NCI-H226 (cell line): ENCODE data around the gene UNC13C.

Experiments used
- DNase-seq: peaks from one replicate; pipeline ENCODE4 v3.0.0-alpha.2; 2015

Gene UNC13C

GRCh38 chr15:54504695-54505094, 526.5 kb downstream of the UNC13C start:
- no peak for DNase-seq

- DNase-seq, result no peak
Observed at GRCh38 chr15:54506977-54507524, 528.8 kb downstream of the UNC13C start.

- no peak for DNase-seq
Observed at GRCh38 chr15:54514601-54515000, 536.4 kb downstream of the UNC13C start.

- DNase-seq, result no peak
Observed at GRCh38 chr15:54515664-54516582, 537.7 kb downstream of the UNC13C start.

GRCh38 chr15:54517366-54517765, 539.1 kb downstream of the UNC13C start:
- DNase-seq, result no peak

- DNase-seq, result no peak
Observed at GRCh38 chr15:54518156-54518882, 540.1 kb downstream of the UNC13C start.

- no peak for DNase-seq
Observed at GRCh38 chr15:54519577-54519976, 541.3 kb downstream of the UNC13C start.

GRCh38 chr15:54520616-54521015, 542.4 kb downstream of the UNC13C start:
- no peak for DNase-seq

- DNase-seq, result no peak
Observed at GRCh38 chr15:54521206-54521605, 543.0 kb downstream of the UNC13C start.

GRCh38 chr15:54528021-54528420, 549.8 kb downstream of the UNC13C start:
- DNase-seq, result no peak

GRCh38 chr15:54540721-54541120, 562.5 kb downstream of the UNC13C start:
- no peak for DNase-seq

GRCh38 chr15:54547491-54547890, 569.2 kb downstream of the UNC13C start:
- DNase-seq, result no peak

GRCh38 chr15:54550954-54551353, 572.7 kb downstream of the UNC13C start:
- DNase-seq, result no peak

- DNase-seq, result no peak
Observed at GRCh38 chr15:54556231-54556630, 578.0 kb downstream of the UNC13C start.

- no peak for DNase-seq
Observed at GRCh38 chr15:54559405-54560069, 581.3 kb downstream of the UNC13C start.

- no peak for DNase-seq
Observed at GRCh38 chr15:54560417-54560816, 582.2 kb downstream of the UNC13C start.

- no peak for DNase-seq
Observed at GRCh38 chr15:54564166-54564565, 585.9 kb downstream of the UNC13C start.

GRCh38 chr15:54566654-54567053, 588.4 kb downstream of the UNC13C start:
- no peak for DNase-seq

- no peak for DNase-seq
Observed at GRCh38 chr15:54567408-54568035, 589.3 kb downstream of the UNC13C start.

- no peak for DNase-seq
Observed at GRCh38 chr15:54568381-54568780, 590.1 kb downstream of the UNC13C start.

GRCh38 chr15:54571576-54571975, 593.3 kb downstream of the UNC13C start:
- no peak for DNase-seq

GRCh38 chr15:54575586-54575985, 597.3 kb downstream of the UNC13C start:
- no peak for DNase-seq
